ENCODE data around the gene ADAMTS12. TPM values are rescaled to one million over a fixed set of nuclear protein-coding genes. Genes with fewer than 3 reads are reported as not detected.

The ADAMTS12 gene
- polyA plus RNA-seq, 3 donors, result 14.9 to 18.5 (median 18.0) TPM

- no peak for DNase-seq (ENCODE audit: extremely low read depth in 1 of 11, low read depth in 9 of 11, low spot score in 4 of 11)
Measured at GRCh38 chr5:33649549-33650482, 242.0 kb downstream of the ADAMTS12 start.

GRCh38 chr5:33641744-33642505, 249.9 kb downstream of the ADAMTS12 start:
- peak in 5 of 11 donors; percentile 1 to 18 (median 6) for DNase-seq (ENCODE audit: extremely low read depth in 1 of 11, low read depth in 9 of 11, low spot score in 4 of 11)

GRCh38 chr5:33639474-33639873, 252.3 kb downstream of the ADAMTS12 start:
- DNase-seq (ENCODE audit: extremely low read depth in 1 of 11, low read depth in 9 of 11, low spot score in 4 of 11), result no peak

- DNase-seq (ENCODE audit: extremely low read depth in 1 of 11, low read depth in 9 of 11, low spot score in 4 of 11), result no peak
Measured at GRCh38 chr5:33637011-33637410, 254.8 kb downstream of the ADAMTS12 start.

- no peak for DNase-seq (ENCODE audit: extremely low read depth in 1 of 11, low read depth in 9 of 11, low spot score in 4 of 11)
Measured at GRCh38 chr5:33635582-33635981, 256.2 kb downstream of the ADAMTS12 start.

GRCh38 chr5:33633699-33634098, 258.1 kb downstream of the ADAMTS12 start:
- DNase-seq (ENCODE audit: extremely low read depth in 1 of 11, low read depth in 9 of 11, low spot score in 4 of 11), result no peak

GRCh38 chr5:33631786-33632185, 260.0 kb downstream of the ADAMTS12 start:
- DNase-seq (ENCODE audit: extremely low read depth in 1 of 11, low read depth in 9 of 11, low spot score in 4 of 11), result no peak

- no peak for DNase-seq (ENCODE audit: extremely low read depth in 1 of 11, low read depth in 9 of 11, low spot score in 4 of 11)
Measured at GRCh38 chr5:33631139-33631538, 260.7 kb downstream of the ADAMTS12 start.

GRCh38 chr5:33629999-33630398, 261.8 kb downstream of the ADAMTS12 start:
- DNase-seq (ENCODE audit: extremely low read depth in 1 of 11, low read depth in 9 of 11, low spot score in 4 of 11), result no peak

GRCh38 chr5:33628796-33629195, 263.0 kb downstream of the ADAMTS12 start:
- no peak for DNase-seq (ENCODE audit: extremely low read depth in 1 of 11, low read depth in 9 of 11, low spot score in 4 of 11)

- DNase-seq (ENCODE audit: extremely low read depth in 1 of 11, low read depth in 9 of 11, low spot score in 4 of 11), result no peak
Measured at GRCh38 chr5:33621514-33621913, 270.3 kb downstream of the ADAMTS12 start.

- no peak for DNase-seq (ENCODE audit: extremely low read depth in 1 of 11, low read depth in 9 of 11, low spot score in 4 of 11)
Measured at GRCh38 chr5:33614039-33614438, 277.8 kb downstream of the ADAMTS12 start.

GRCh38 chr5:33612386-33612785, 279.4 kb downstream of the ADAMTS12 start:
- no peak for DNase-seq (ENCODE audit: extremely low read depth in 1 of 11, low read depth in 9 of 11, low spot score in 4 of 11)

GRCh38 chr5:33611877-33612276, 279.9 kb downstream of the ADAMTS12 start:
- no peak for DNase-seq (ENCODE audit: extremely low read depth in 1 of 11, low read depth in 9 of 11, low spot score in 4 of 11)

GRCh38 chr5:33608344-33609041, 283.3 kb downstream of the ADAMTS12 start:
- no peak for DNase-seq (ENCODE audit: extremely low read depth in 1 of 11, low read depth in 9 of 11, low spot score in 4 of 11)

GRCh38 chr5:33604503-33604902, 287.3 kb downstream of the ADAMTS12 start:
- DNase-seq (ENCODE audit: extremely low read depth in 1 of 11, low read depth in 9 of 11, low spot score in 4 of 11), result no peak

GRCh38 chr5:33601881-33602280, 289.9 kb downstream of the ADAMTS12 start:
- peak in 10 of 11 donors; percentile 13 to 69 (median 32) for DNase-seq (ENCODE audit: extremely low read depth in 1 of 11, low read depth in 9 of 11, low spot score in 4 of 11)

GRCh38 chr5:33595303-33595702, 296.5 kb downstream of the ADAMTS12 start:
- no peak for DNase-seq (ENCODE audit: extremely low read depth in 1 of 11, low read depth in 9 of 11, low spot score in 4 of 11)

- DNase-seq (ENCODE audit: extremely low read depth in 1 of 11, low read depth in 9 of 11, low spot score in 4 of 11), result no peak
Measured at GRCh38 chr5:33594006-33594405, 297.8 kb downstream of the ADAMTS12 start.

Data from renal cortex interstitium (tissue), 11 donors.